Stimulated activated CD8-positive, alpha-beta memory T cell treated with anti-CD3 and anti-CD28 coated beads, Interleukin-2, amount 100 ng/mL, for 48 hours (primary cell): ENCODE measurements around the gene LMBR1.
"Not testable (repeated sequence)": the region's sequence is repeated elsewhere in the genome, so short reads cannot be mapped to it uniquely, and the experiment has no call there.

Experiments used
- DNase-seq, 2 donors: peaks; one replicate each; pipeline ENCODE4 v3.0.0-alpha.2; 2020; ENCODE audit warnings: low read depth in 2 of 2

Gene LMBR1

GRCh38 chr7:156697283-156697682 is 195.7 kb downstream of the LMBR1 start:
- not testable (repeated sequence) for DNase-seq

GRCh38 chr7:156693627-156694026 is 199.4 kb downstream of the LMBR1 start:
- DNase-seq = no peak

- DNase-seq = no peak
Observed at GRCh38 chr7:156692849-156693248, 200.1 kb downstream of the LMBR1 start.

GRCh38 chr7:156691764-156692163 is 201.2 kb downstream of the LMBR1 start:
- DNase-seq = no peak

GRCh38 chr7:156684661-156685060 is 208.3 kb downstream of the LMBR1 start:
- DNase-seq = no peak

- no peak for DNase-seq
Observed at GRCh38 chr7:156684251-156684650, 208.7 kb downstream of the LMBR1 start.

- DNase-seq = no peak
Observed at GRCh38 chr7:156682928-156683327, 210.1 kb downstream of the LMBR1 start.

- DNase-seq = no peak
Observed at GRCh38 chr7:156680281-156680680, 212.7 kb downstream of the LMBR1 start.

- no peak for DNase-seq
Observed at GRCh38 chr7:156677374-156678054, 215.5 kb downstream of the LMBR1 start.

- DNase-seq = no peak
Observed at GRCh38 chr7:156676263-156676662, 216.7 kb downstream of the LMBR1 start.

GRCh38 chr7:156675721-156676120 is 217.3 kb downstream of the LMBR1 start:
- no peak for DNase-seq

- no peak for DNase-seq
Observed at GRCh38 chr7:156673902-156674301, 219.1 kb downstream of the LMBR1 start.

GRCh38 chr7:156673454-156673853 is 219.5 kb downstream of the LMBR1 start:
- no peak for DNase-seq

GRCh38 chr7:156669035-156669828 is 223.8 kb downstream of the LMBR1 start:
- no peak for DNase-seq

GRCh38 chr7:156668130-156668741 is 224.7 kb downstream of the LMBR1 start:
- no peak for DNase-seq

- DNase-seq = no peak
Observed at GRCh38 chr7:156667110-156667426, 225.9 kb downstream of the LMBR1 start.

GRCh38 chr7:156666368-156667109 is 226.4 kb downstream of the LMBR1 start:
- no peak for DNase-seq

GRCh38 chr7:156665101-156665500 is 227.9 kb downstream of the LMBR1 start:
- DNase-seq = no peak

GRCh38 chr7:156662277-156662676 is 230.7 kb downstream of the LMBR1 start:
- DNase-seq = no peak

- DNase-seq = no peak
Observed at GRCh38 chr7:156661637-156662036, 231.3 kb downstream of the LMBR1 start.

- no peak for DNase-seq
Observed at GRCh38 chr7:156659961-156660360, 233.0 kb downstream of the LMBR1 start.

- no peak for DNase-seq
Observed at GRCh38 chr7:156659203-156659602, 233.8 kb downstream of the LMBR1 start.
